Measurements from ENCODE around the gene UBE3B. TPM values are rescaled to one million over a fixed set of nuclear protein-coding genes. Genes with fewer than 3 reads are reported as not detected.

The UBE3B gene
- total and polyA plus RNA-seq, 2 experiments from 2014 or later, result 20.1 to 35.5 TPM

GRCh38 chr12:109481863-109482262, 4.4 kb downstream of the UBE3B start:
- Histone ChIP-seq H3K27me3 (no peaks in the 10 kb centered on the region), H3K36me3 (replicated peaks; ENCODE audit: insufficient read depth, low read depth) (no peaks in the 10 kb centered on the region), H3K27ac (no peak overlapping the region), H2AFZ (no peak overlapping the region), H3K79me2 (peaks cover 31% of the 10 kb centered on the region), H3K4me3 (no peak overlapping the region), H3K4me2 (no peak overlapping the region), H3K9me2 (replicated peaks; ENCODE audit: insufficient read depth) (no peaks in the 10 kb centered on the region), H3K9me3 (ENCODE audit: low read depth) (no peaks in the 10 kb centered on the region), H3K4me1 (ENCODE audit: insufficient read depth) (no peaks in the 10 kb centered on the region), H4K20me1 (ENCODE audit: insufficient read depth, poor library complexity, severe bottlenecking) (no peaks in the 10 kb centered on the region)
- 90% methylated on average over 1 of the region's 1 CpG for WGBS (ENCODE audit: low lambda C conversion rate, missing lambda C conversion rate)
- TF ChIP-seq EZH2 (IDR thresholded peaks at IDR 0.05; ENCODE audit: borderline replicate concordance) (no peak), EZH2phosphoT487 (IDR thresholded peaks at IDR 0.05; ENCODE audit: low read depth, severe bottlenecking, unreplicated experiment) (no peak)
- TF ChIP-seq, protein P1, sequence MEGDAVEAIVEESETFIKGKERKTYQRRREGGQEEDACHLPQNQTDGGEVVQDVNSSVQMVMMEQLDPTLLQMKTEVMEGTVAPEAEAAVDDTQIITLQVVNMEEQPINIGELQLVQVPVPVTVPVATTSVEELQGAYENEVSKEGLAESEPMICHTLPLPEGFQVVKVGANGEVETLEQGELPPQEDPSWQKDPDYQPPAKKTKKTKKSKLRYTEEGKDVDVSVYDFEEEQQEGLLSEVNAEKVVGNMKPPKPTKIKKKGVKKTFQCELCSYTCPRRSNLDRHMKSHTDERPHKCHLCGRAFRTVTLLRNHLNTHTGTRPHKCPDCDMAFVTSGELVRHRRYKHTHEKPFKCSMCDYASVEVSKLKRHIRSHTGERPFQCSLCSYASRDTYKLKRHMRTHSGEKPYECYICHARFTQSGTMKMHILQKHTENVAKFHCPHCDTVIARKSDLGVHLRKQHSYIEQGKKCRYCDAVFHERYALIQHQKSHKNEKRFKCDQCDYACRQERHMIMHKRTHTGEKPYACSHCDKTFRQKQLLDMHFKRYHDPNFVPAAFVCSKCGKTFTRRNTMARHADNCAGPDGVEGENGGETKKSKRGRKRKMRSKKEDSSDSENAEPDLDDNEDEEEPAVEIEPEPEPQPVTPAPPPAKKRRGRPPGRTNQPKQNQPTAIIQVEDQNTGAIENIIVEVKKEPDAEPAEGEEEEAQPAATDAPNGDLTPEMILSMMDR (IDR thresholded peaks at IDR 0.05; ENCODE audit: poor library complexity), result no peak
- DNase-seq (ENCODE audit: low spot score), result no peak

- Histone ChIP-seq H3K4me3 (no peak overlapping the region), H2AFZ (no peak overlapping the region), H4K20me1 (ENCODE audit: insufficient read depth, poor library complexity, severe bottlenecking) (no peaks in the 10 kb centered on the region), H3K27ac (no peak overlapping the region), H3K4me1 (ENCODE audit: insufficient read depth) (no peaks in the 10 kb centered on the region), H3K79me2 (peaks cover 29% of the 10 kb centered on the region), H3K4me2 (no peak overlapping the region), H3K27me3 (no peaks in the 10 kb centered on the region), H3K9me2 (replicated peaks; ENCODE audit: insufficient read depth) (no peaks in the 10 kb centered on the region), H3K9me3 (ENCODE audit: low read depth) (no peaks in the 10 kb centered on the region), H3K36me3 (replicated peaks; ENCODE audit: insufficient read depth, low read depth) (no peaks in the 10 kb centered on the region)
- TF ChIP-seq, protein P1 (IDR thresholded peaks at IDR 0.05; ENCODE audit: poor library complexity), result no peak
- TF ChIP-seq EZH2phosphoT487 (IDR thresholded peaks at IDR 0.05; ENCODE audit: low read depth, severe bottlenecking, unreplicated experiment) (no peak), EZH2 (IDR thresholded peaks at IDR 0.05; ENCODE audit: borderline replicate concordance) (no peak)
- no peak for DNase-seq (ENCODE audit: low spot score)
- 90% methylated on average over 2 of the region's 2 CpGs for WGBS (ENCODE audit: low lambda C conversion rate, missing lambda C conversion rate)
Observed at GRCh38 chr12:109482491-109482890, 5.1 kb downstream of the UBE3B start.

- Histone ChIP-seq H3K4me1 (ENCODE audit: insufficient read depth) (no peaks in the 10 kb centered on the region), H3K4me3 (no peak overlapping the region), H3K27ac (no peak overlapping the region), H3K9me3 (ENCODE audit: low read depth) (no peaks in the 10 kb centered on the region), H3K27me3 (no peaks in the 10 kb centered on the region), H4K20me1 (ENCODE audit: insufficient read depth, poor library complexity, severe bottlenecking) (no peaks in the 10 kb centered on the region), H3K36me3 (replicated peaks; ENCODE audit: insufficient read depth, low read depth) (no peaks in the 10 kb centered on the region), H2AFZ (no peak overlapping the region), H3K79me2 (peaks cover 25% of the 10 kb centered on the region), H3K9me2 (replicated peaks; ENCODE audit: insufficient read depth) (no peaks in the 10 kb centered on the region), H3K4me2 (no peak overlapping the region)
- DNase-seq (ENCODE audit: low spot score), result no peak
- TF ChIP-seq EZH2phosphoT487 (IDR thresholded peaks at IDR 0.05; ENCODE audit: low read depth, severe bottlenecking, unreplicated experiment), result no peak
- no peak for TF ChIP-seq EZH2 (IDR thresholded peaks at IDR 0.05; ENCODE audit: borderline replicate concordance)
- TF ChIP-seq, protein P1 (IDR thresholded peaks at IDR 0.05; ENCODE audit: poor library complexity), result no peak
- 72% methylated on average over 2 of the region's 2 CpGs for WGBS (ENCODE audit: low lambda C conversion rate, missing lambda C conversion rate)
Observed at GRCh38 chr12:109482894-109483293, 5.5 kb downstream of the UBE3B start.

DNA sequence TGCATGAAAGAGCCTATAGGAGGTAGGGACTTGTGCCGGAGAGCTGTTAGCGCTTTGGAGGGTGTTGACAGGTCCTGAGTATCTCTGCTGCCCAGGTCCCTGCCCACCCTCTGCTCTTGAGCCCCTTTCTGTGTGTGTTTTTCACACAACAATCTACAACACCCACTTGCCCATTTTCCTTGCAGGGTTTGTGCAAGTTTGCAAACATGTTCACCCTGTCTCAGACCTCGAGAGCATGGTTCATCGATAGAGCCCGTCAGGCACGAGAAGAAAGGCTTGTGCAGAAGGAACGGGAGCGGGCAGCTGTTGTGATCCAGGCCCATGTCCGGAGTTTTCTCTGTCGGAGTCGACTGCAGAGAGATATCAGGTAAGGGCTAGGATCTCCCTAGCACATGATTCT, 5.9 kb downstream of the UBE3B start:
- no peaks in the 10 kb centered on the region for H3K27me3 ChIP-seq
- no peak overlapping the region for H2AFZ ChIP-seq
- no peaks in the 10 kb centered on the region for H4K20me1 ChIP-seq (ENCODE audit: insufficient read depth, poor library complexity, severe bottlenecking)
- WGBS (ENCODE audit: low lambda C conversion rate, missing lambda C conversion rate), result 97% methylated on average over 11 of the region's 11 CpGs
- no peak overlapping the region for H3K4me3 ChIP-seq
- H3K9me2 ChIP-seq (replicated peaks; ENCODE audit: insufficient read depth), result no peaks in the 10 kb centered on the region
- peaks cover 20% of the 10 kb centered on the region for H3K79me2 ChIP-seq
- no peak for TF ChIP-seq EZH2 (IDR thresholded peaks at IDR 0.05; ENCODE audit: borderline replicate concordance)
- TF ChIP-seq EZH2phosphoT487 (IDR thresholded peaks at IDR 0.05; ENCODE audit: low read depth, severe bottlenecking, unreplicated experiment), result no peak
- TF ChIP-seq, protein P1 (IDR thresholded peaks at IDR 0.05; ENCODE audit: poor library complexity), result no peak
- no peaks in the 10 kb centered on the region for H3K4me1 ChIP-seq (ENCODE audit: insufficient read depth)
- DNase-seq (ENCODE audit: low spot score), result no peak
- H3K36me3 ChIP-seq (replicated peaks; ENCODE audit: insufficient read depth, low read depth), result no peaks in the 10 kb centered on the region
- H3K4me2 ChIP-seq, result no peak overlapping the region
- H3K9me3 ChIP-seq (ENCODE audit: low read depth), result no peaks in the 10 kb centered on the region
- no peak overlapping the region for H3K27ac ChIP-seq

All from hepatocyte (in vitro differentiated cells).